Lung (tissue), 12 donors: ENCODE measurements around the gene STUB1. TPM values are rescaled to one million over a fixed set of nuclear protein-coding genes. Genes with fewer than 3 reads are reported as not detected.

Experiments
- ATAC-seq: fragments of 200-7000 bp; cut with Tn5 transposase; one replicate; pipeline ENCODE4 v1.9.1; 2020; ENCODE audit warnings: moderate number of reproducible peaks; ENCODE audit not compliant: insufficient read depth, low FRiP score
- DNase-seq, 3 donors: peaks; one replicate each; pipeline ENCODE4 v3.0.0-alpha.2; 2013 to 2017
- H3K27ac ChIP-seq, 2 donors: one replicate each; pipeline ENCODE4 v1.5.1; 2013; ENCODE audit warnings: mild to moderate bottlenecking in 2 of 2, moderate library complexity in 2 of 2, control low read depth in 1 of 2, inconsistent platforms in 1 of 2, low read depth in 1 of 2, low read length in 1 of 2
- H3K27me3 ChIP-seq, 3 donors: one replicate each; pipeline ENCODE4 v1.5.1; 2013; ENCODE audit warnings: low read length in 2 of 3; ENCODE audit not compliant: control insufficient read depth in 3 of 3, insufficient read depth in 3 of 3
- H3K36me3 ChIP-seq, 4 donors: one replicate each; pipeline ENCODE4 v1.5.1; 2013; ENCODE audit warnings: low read length in 4 of 4, mild to moderate bottlenecking in 1 of 4, moderate library complexity in 1 of 4; ENCODE audit not compliant: control insufficient read depth in 4 of 4, insufficient read depth in 4 of 4
- H3K4me1 ChIP-seq, 5 donors: one replicate each; pipeline ENCODE4 v1.5.1; 2013; ENCODE audit warnings: low read length in 5 of 5, mild to moderate bottlenecking in 2 of 5, moderate library complexity in 1 of 5; ENCODE audit not compliant: control insufficient read depth in 5 of 5, insufficient read depth in 5 of 5
- H3K4me3 ChIP-seq: one replicate; pipeline ENCODE4 v1.5.1; 2013; ENCODE audit warnings: mild to moderate bottlenecking, control low read depth, moderate library complexity
- H3K9ac ChIP-seq, 2 donors: one replicate each; pipeline ENCODE4 v1.5.1; 2013; ENCODE audit warnings: low read length in 2 of 2, control low read depth in 1 of 2; ENCODE audit not compliant: insufficient read depth in 1 of 2
- H3K9me3 ChIP-seq, 4 donors: one replicate each; pipeline ENCODE4 v1.5.1; 2013; ENCODE audit warnings: low read length in 3 of 4, mild to moderate bottlenecking in 1 of 4, moderate library complexity in 1 of 4; ENCODE audit not compliant: control insufficient read depth in 4 of 4, insufficient read depth in 3 of 4
- WGBS, 2 donors: extraction: QIAGEN DNeasy Blood & Tissue Kit; methylation state at CpG; one replicate each; pipeline ENCODE4 v1.1.7; 2013; 5-methylcytosine and 5-hydroxymethylcytosine counted together
- polyA plus RNA-seq, 2 donors: library from polyadenylated mRNA; stranded (reverse); fragments of 200-250 nt; gene quantifications; one replicate each; pipeline ENCODE4 v1.2.1, GENCODE V29; 2013
- total RNA-seq, 2 donors: library from RNA; depleted of rRNA in 1 of 2; stranded (reverse); fragments of >200 nt in 1 of 2; gene quantifications; one replicate each; pipeline ENCODE4 v1.2.1, GENCODE V29; 2014 to 2021
- TF ChIP-seq, protein P1 (sequence below): IDR thresholded peaks from 2 replicates; pipeline ENCODE4 v1.5.1; 2012; ENCODE audit warnings: mild to moderate bottlenecking; ENCODE audit errors: control extremely low read depth, extremely low read depth
- donor health status: control.
- donor health status: control.
- donor health status: Bipolar disorder and iron deficiency.
- donor health status: healthy.
- donor health status: DM: yes; HTN: yes; CAD: no.

STUB1 gene
- total and polyA plus RNA-seq, 4 donors: 58.8 to 131 (median 122) TPM

DNA sequence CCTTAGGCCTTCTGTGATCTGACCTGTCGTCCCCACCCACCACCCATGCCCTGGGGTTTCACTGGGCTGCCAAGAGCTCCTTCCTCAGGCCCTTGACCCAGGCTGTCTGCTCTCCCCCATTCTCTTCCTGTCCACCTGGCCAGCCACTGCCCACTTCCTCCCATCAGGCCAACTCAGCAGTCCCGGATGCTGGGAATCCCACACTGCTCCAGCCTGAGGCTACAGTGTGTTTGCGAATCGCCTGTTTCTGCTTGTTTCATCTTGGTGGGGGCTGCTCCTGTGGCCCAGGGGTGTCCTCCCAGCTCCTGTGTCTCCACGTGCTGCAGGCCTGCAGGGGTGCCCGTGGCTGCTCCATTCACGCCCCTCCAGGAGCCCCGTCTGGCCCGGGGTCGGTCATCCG lies 33.9 kb downstream of the STUB1 start:
- Histone ChIP-seq H3K27me3 (peaks cover 0 to 12% (median 3%) of the 10 kb centered on the region in 3 donors), H3K9ac (no peak overlapping the region), H3K36me3 (no peaks in the 10 kb centered on the region), H3K4me1 (peaks cover 0 to 14% (median 8%) of the 10 kb centered on the region in 5 donors), H3K9me3 (no peaks in the 10 kb centered on the region), H3K27ac (no peak overlapping the region), H3K4me3 (no peak overlapping the region)
- TF ChIP-seq, protein P1, sequence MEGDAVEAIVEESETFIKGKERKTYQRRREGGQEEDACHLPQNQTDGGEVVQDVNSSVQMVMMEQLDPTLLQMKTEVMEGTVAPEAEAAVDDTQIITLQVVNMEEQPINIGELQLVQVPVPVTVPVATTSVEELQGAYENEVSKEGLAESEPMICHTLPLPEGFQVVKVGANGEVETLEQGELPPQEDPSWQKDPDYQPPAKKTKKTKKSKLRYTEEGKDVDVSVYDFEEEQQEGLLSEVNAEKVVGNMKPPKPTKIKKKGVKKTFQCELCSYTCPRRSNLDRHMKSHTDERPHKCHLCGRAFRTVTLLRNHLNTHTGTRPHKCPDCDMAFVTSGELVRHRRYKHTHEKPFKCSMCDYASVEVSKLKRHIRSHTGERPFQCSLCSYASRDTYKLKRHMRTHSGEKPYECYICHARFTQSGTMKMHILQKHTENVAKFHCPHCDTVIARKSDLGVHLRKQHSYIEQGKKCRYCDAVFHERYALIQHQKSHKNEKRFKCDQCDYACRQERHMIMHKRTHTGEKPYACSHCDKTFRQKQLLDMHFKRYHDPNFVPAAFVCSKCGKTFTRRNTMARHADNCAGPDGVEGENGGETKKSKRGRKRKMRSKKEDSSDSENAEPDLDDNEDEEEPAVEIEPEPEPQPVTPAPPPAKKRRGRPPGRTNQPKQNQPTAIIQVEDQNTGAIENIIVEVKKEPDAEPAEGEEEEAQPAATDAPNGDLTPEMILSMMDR: no peak
- DNase-seq (no peak), ATAC-seq (no peak)
- 64 to 68% methylated on average over 9 to 11 of the region's 11 CpGs for WGBS, 2 donors

DNA sequence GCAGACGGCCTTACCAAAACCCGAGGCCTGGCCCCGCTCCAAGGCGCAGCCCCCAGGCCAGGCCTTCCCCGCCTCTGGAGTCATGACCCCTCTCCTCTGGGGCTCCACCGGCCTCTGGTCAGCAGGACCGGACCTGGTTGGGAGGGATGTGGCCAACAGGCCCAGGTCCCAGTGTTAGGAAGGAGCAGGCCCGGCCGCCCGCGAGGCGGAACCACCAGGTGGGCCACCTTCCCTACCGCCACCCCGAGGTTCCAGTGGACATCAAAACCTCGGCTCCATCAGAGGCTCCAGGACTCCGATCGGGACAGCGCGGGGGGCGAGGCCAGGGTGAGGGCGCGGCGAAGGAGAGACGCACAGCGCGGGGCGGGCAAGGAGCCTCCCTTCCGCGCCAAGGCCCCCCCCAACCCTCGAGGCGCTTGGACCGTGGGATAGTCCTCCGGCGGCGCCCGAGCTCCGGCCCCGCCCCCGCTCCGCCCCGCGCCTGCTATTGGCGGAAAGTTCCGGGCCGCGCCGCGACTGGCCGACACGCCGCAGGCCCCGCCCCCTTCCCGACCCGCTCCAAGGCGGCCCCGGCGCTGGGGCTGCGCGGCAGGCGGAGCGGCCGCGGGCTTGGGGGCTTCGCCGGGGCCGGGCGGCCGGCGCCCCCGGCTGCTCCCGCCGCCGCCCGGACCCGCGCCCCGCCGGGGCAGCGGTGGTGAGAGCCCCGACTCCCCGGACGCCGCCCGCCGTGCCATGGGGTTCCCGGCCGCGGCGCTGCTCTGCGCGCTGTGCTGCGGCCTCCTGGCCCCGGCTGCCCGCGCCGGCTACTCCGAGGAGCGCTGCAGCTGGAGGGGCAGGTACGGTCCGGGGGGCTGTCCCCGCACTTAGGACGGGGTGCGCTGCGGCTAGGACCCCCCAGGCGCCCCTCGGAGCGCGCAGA lies 34.6 kb downstream of the STUB1 start, which contains the start of gene METRN:
METRN (plus strand) TSS at position 561 of the 919 bp plus-strand sequence; CDS start at position 733, 172 bp downstream.
- Histone ChIP-seq H3K9me3 (no peaks in the 10 kb centered on the region), H3K27ac (peak within 1 kb of the TSS in 1 of 2 donors; percentile 13), H3K4me1 (peaks cover 0 to 16% (median 8%) of the 10 kb centered on the region in 5 donors), H3K4me3 (peak within 1 kb of the TSS; percentile 62), H3K36me3 (no peaks in the 10 kb centered on the region), H3K9ac (no peak within 1 kb of the TSS), H3K27me3 (peaks cover 0 to 9% (median 3%) of the 10 kb centered on the region in 3 donors)
- peak; percentile 85 to 93 (median 90) for DNase-seq
- ATAC-seq: peak; percentile 86
- WGBS, 2 donors: 5 to 7% methylated on average over 77 to 108 of the region's 108 CpGs
- TF ChIP-seq, protein P1: no peak

DNA sequence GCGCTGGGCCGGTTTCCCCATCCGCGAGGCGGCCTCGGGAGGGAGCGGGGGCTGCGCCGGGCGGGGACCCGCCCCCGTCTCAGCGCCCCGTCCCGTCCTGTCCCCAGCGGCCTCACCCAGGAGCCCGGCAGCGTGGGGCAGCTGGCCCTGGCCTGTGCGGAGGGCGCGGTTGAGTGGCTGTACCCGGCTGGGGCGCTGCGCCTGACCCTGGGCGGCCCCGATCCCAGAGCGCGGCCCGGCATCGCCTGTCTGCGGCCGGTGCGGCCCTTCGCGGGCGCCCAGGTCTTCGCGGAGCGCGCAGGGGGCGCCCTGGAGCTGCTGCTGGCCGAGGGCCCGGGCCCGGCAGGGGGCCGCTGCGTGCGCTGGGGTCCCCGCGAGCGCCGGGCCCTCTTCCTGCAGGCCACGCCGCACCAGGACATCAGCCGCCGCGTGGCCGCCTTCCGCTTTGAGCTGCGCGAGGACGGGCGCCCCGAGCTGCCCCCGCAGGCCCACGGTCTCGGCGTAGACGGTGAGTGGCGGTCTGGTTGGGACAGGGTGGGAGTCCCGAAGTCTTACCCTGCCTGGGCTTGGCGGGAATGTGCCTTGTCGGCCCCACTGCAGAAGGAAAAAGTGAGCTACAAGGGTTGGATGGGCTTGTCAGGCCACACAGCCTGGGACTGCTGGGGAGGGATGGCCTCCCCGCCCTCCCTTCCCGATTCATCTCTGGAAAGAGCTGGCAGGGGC lies 35.4 kb downstream of the STUB1 start:
- Histone ChIP-seq H3K27ac (peak overlapping the region in 1 of 2 donors; percentile 13), H3K4me1 (peaks cover 0 to 24% (median 13%) of the 10 kb centered on the region in 5 donors), H3K36me3 (no peaks in the 10 kb centered on the region), H3K9ac (no peak overlapping the region), H3K27me3 (peaks cover 0 to 9% (median 0%) of the 10 kb centered on the region in 3 donors), H3K9me3 (no peaks in the 10 kb centered on the region), H3K4me3 (peak overlapping the region; percentile 62)
- TF ChIP-seq, protein P1: no peak
- 2% methylated on average over 50 to 74 of the region's 74 CpGs for WGBS, 2 donors
- ATAC-seq: no peak
- DNase-seq: peak in 2 of 3 donors; percentile 9 to 36
